PC-9 (cell line): ENCODE data around the gene WFDC2. TPM values are rescaled to one million over a fixed set of nuclear protein-coding genes. Genes with fewer than 3 reads are reported as not detected.

Experiments
- BruUV-seq: library from RNA; stranded (reverse); fragments of 400-500 nt; replicated peaks from 2 replicates; lab custom pipeline; 2021; lab: Mats Ljungman, UMichigan
- CTCF ChIA-PET: fragments of 300-600 bp; sonication (Branson Sonifier 250); formaldehyde crosslinking; loops from one replicate; lab custom pipeline; 2022; ENCODE audit warnings: antibody characterized with exemption; lab: Charles Lee
- POLR2A ChIA-PET: fragments of 300-600 bp; sonication (Branson Sonifier 250); formaldehyde crosslinking; loops from one replicate; lab custom pipeline; 2022; ENCODE audit warnings: antibody characterized with exemption; ENCODE audit not compliant: unreplicated experiment; lab: Charles Lee
- DNase-seq, 2 experiments: peaks; one replicate each; pipeline versions ENCODE4 v3.0.0 to v3.0.0-alpha.2; 2015 to 2022; ENCODE audit warnings: mixed read lengths in 1 of 2
- H2AFZ ChIP-seq: fragments of 200-600 bp; sonication (generic); 2 replicates; pipeline ENCODE4 v1.8.1; 2017; ENCODE audit warnings: antibody characterized with exemption
- H3F3A ChIP-seq: fragments of 200-600 bp; sonication (generic); 2 replicates; pipeline ENCODE4 v1.8.1; 2017; ENCODE audit warnings: antibody characterized with exemption, mild to moderate bottlenecking, low read depth; ENCODE audit not compliant: insufficient read depth
- H3K27ac ChIP-seq: fragments of 200-600 bp; sonication (generic); 2 replicates; pipeline ENCODE4 v1.6.1; 2016; ENCODE audit warnings: mixed run types
- H3K27me3 ChIP-seq: fragments of 200-600 bp; sonication (generic); 2 replicates; pipeline ENCODE4 v1.6.1; 2016; ENCODE audit warnings: low read depth, mixed run types; ENCODE audit not compliant: insufficient read depth
- H3K36me3 ChIP-seq: fragments of 200-600 bp; sonication (generic); 2 replicates; pipeline ENCODE4 v1.6.1; 2016; ENCODE audit warnings: low read depth, mixed run types
- H3K4me1 ChIP-seq: fragments of 200-600 bp; sonication (generic); replicated peaks from 2 replicates; pipeline ENCODE4 v1.6.1; 2016; ENCODE audit warnings: mixed run types; ENCODE audit not compliant: insufficient read depth
- H3K4me2 ChIP-seq: fragments of 200-600 bp; sonication (generic); 2 replicates; pipeline ENCODE4 v1.6.1; 2017; ENCODE audit warnings: mixed run types
- H3K4me3 ChIP-seq: fragments of 200-600 bp; sonication (generic); 2 replicates; pipeline ENCODE4 v1.6.1; 2016; ENCODE audit warnings: mixed run types
- H3K79me2 ChIP-seq: fragments of 200-600 bp; sonication (generic); 2 replicates; pipeline ENCODE4 v1.6.1; 2017; ENCODE audit warnings: low read depth, mixed run types
- H3K9me2 ChIP-seq: fragments of 200-600 bp; sonication (generic); 2 replicates; pipeline ENCODE4 v1.8.1; 2017; ENCODE audit warnings: mild to moderate bottlenecking; ENCODE audit not compliant: insufficient read depth
- H3K9me3 ChIP-seq: fragments of 200-600 bp; sonication (generic); 2 replicates; pipeline ENCODE4 v1.8.1; 2016; ENCODE audit warnings: low read depth; ENCODE audit not compliant: insufficient read depth
- H4K20me1 ChIP-seq: fragments of 200-600 bp; sonication (generic); 2 replicates; pipeline ENCODE4 v1.8.1; 2017; ENCODE audit not compliant: insufficient read depth
- CTCF ChIP-seq: fragments of 200-600 bp; sonication (generic); conservative IDR thresholded peaks from 2 replicates; pipeline ENCODE4 v1.6.1; 2017; ENCODE audit warnings: mixed run types, antibody characterized with exemption, mild to moderate bottlenecking, moderate library complexity
- EZH2 ChIP-seq: fragments of 200-600 bp; sonication (generic); IDR thresholded peaks from 2 replicates; pipeline ENCODE4 v1.8.0; 2017; ENCODE audit warnings: antibody characterized with exemption, low read depth
- intact Hi-C: fragments of 100-400 bp; cut with micrococcal nuclease; formaldehyde crosslinking; loops from one replicate; pipeline ENCODE4 v1.10.0; 2022; ENCODE audit not compliant: unreplicated experiment
- total RNA-seq: library from RNA; stranded (reverse); gene quantifications from 2 replicates; pipeline ENCODE4 v1.2.3, GENCODE V29; 2021

Gene WFDC2
- total RNA-seq, 1 experiment from 2014 or later = 159 TPM

- Histone ChIP-seq H3K79me2 (no peaks in the 10 kb centered on the region), H3K4me2 (no peak overlapping the region), H3K36me3 (no peaks in the 10 kb centered on the region), H3K9me3 (no peaks in the 10 kb centered on the region), H3K4me1 (peaks cover 6% of the 10 kb centered on the region), H3F3A (peaks cover 6% of the 10 kb centered on the region), H4K20me1 (no peaks in the 10 kb centered on the region), H3K27me3 (no peaks in the 10 kb centered on the region), H3K27ac (no peak overlapping the region), H2AFZ (no peak overlapping the region), H3K4me3 (no peak overlapping the region), H3K9me2 (no peaks in the 10 kb centered on the region)
- POLR2A ChIA-PET = interaction anchor here (0.7 kb wide), 1 partner anchor 41 kb away, joined by 3 read pairs; no protein-coding TSS in a partner anchor
- intact Hi-C loops = no loop called here
- CTCF ChIA-PET = interaction anchor here (0.5 kb wide), 1 partner anchor 217 kb away, joined by 8 read pairs; no protein-coding TSS in a partner anchor
- BruUV-seq = no TSS peak
- DNase-seq = peak in 1 of 2 experiments; percentile 32
- TF ChIP-seq EZH2 (no peak), CTCF (no peak)
Observed at GRCh38 chr20:45501600-45501999, 32.0 kb downstream of the WFDC2 start.

GRCh38 chr20:45502561-45502960 lies 33.0 kb downstream of the WFDC2 start:
- Histone ChIP-seq H2AFZ (no peak overlapping the region), H3K9me2 (no peaks in the 10 kb centered on the region), H3F3A (peaks cover 14% of the 10 kb centered on the region), H3K27me3 (no peaks in the 10 kb centered on the region), H3K4me3 (no peak overlapping the region), H3K9me3 (no peaks in the 10 kb centered on the region), H3K4me2 (no peak overlapping the region), H3K79me2 (no peaks in the 10 kb centered on the region), H3K36me3 (no peaks in the 10 kb centered on the region), H3K4me1 (peaks cover 15% of the 10 kb centered on the region), H4K20me1 (no peaks in the 10 kb centered on the region), H3K27ac (no peak overlapping the region)
- no TSS peak for BruUV-seq
- CTCF ChIA-PET = interaction anchor here (0.6 to 0.7 kb wide), 3 partner anchors 66 to 1290 kb away, joined by 3 read pairs; no protein-coding TSS in a partner anchor
- POLR2A ChIA-PET = interaction anchor here (0.6 kb wide), 1 partner anchor 36 kb away, joined by 4 read pairs; no protein-coding TSS in a partner anchor
- intact Hi-C loops = no loop called here
- DNase-seq = no peak
- TF ChIP-seq CTCF (no peak), EZH2 (no peak)

- Histone ChIP-seq H2AFZ (no peak overlapping the region), H3K27me3 (no peaks in the 10 kb centered on the region), H3K36me3 (no peaks in the 10 kb centered on the region), H3K9me2 (no peaks in the 10 kb centered on the region), H3K9me3 (no peaks in the 10 kb centered on the region), H3K4me1 (peaks cover 24% of the 10 kb centered on the region), H4K20me1 (no peaks in the 10 kb centered on the region), H3K79me2 (no peaks in the 10 kb centered on the region), H3K4me2 (no peak overlapping the region), H3K27ac (no peak overlapping the region), H3F3A (peaks cover 19% of the 10 kb centered on the region), H3K4me3 (no peak overlapping the region)
- ChIA-PET POLR2A (no interaction called here), CTCF (no interaction called here)
- TF ChIP-seq CTCF = no peak
- no peak for TF ChIP-seq EZH2
- BruUV-seq = no TSS peak
- peak in 1 of 2 experiments; percentile 38 for DNase-seq
- intact Hi-C loops = no loop called here
Observed at GRCh38 chr20:45503403-45503802, 33.9 kb downstream of the WFDC2 start.
